T1000 (cell line): ENCODE measurements around the gene TRPV4.
"Not testable (repeated sequence)": the region's sequence is repeated elsewhere in the genome, so short reads cannot be mapped to it uniquely, and the experiment has no call there.

Experiments
- DNase-seq: peaks from one replicate; lab custom pipeline; 2025; ENCODE audit warnings: mixed read lengths; lab: John Stamatoyannopoulos, UW

Gene TRPV4

DNA sequence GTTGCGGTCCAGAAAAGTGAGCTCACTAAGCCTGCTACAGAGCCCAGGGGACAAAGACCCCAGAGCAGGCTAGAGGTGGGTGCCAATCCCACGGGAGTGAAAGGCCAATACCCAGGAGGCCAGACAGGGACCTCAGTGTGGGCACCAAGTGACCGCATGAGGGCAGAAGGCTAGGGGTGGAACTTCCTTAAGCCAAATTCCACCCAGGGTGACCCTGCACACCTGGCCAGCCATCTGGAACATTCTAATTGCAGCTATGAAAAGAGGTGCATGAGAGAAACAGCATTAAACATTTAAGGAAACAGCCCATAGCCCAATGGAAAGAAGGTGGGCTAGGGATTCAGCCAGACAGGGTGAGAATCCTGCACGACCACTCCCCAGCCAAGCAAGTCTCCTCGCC, 27.8 kb upstream of the TRPV4 start:
- DNase-seq: no peak

DNA sequence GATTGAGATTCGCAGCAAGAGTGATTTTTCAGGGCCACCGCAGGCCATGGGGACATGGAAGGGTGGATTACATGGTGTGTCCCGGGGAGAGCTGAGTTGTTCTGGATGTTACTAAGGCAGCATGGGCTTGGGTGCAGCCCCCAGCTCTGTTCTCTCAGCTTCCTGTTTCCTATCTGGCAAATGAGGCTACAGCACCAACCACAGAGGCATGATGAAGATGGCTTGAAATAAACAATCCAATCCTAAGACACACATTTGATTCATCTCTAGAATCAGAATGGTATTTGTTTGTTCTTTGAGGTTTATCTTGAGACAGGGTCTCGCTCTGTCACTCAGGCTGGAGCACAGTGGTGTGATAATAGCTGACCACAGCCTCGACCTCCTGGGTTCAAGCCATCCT, 25.6 kb upstream of the TRPV4 start:
- no peak for DNase-seq

DNA sequence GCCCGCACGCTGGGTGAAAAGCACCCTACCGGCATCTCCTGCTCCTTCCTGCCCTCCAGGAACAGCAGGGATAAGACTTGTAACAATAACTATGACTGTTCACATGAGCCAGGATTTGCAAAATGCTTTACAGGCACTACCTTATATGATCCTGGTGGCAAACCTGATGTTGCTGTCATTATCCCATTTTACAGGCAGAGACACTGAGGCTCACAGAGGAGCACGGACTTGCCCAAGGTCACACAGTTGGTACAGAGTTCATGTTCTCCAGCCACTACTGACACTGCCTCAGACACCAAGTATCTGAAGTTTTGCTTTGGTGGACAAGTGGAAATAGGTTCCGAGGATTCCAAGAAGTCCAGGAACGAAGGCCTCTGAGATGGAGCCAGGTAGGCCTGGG, 24.5 kb upstream of the TRPV4 start:
- no peak for DNase-seq

DNA sequence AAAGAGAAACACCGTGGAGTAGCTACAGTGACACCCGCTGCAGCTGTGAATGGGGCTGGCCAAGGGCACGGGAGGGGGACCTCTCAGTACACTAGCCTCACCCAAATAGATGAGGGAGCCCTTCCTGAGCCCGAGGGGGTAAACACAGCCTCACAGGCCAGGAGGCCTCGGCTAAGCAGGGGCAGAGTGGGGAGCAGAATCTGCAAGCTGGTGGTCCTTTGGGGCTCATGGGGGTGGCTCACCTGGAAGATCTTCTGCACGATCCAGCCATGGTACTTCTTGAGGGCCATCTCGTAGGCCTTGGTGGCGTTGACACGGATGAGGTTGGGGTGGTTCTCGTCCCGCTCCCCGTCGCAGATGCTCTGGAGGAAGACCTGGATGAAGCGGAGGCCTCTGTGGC, 22.2 kb upstream of the TRPV4 start:
- DNase-seq: no peak

DNA sequence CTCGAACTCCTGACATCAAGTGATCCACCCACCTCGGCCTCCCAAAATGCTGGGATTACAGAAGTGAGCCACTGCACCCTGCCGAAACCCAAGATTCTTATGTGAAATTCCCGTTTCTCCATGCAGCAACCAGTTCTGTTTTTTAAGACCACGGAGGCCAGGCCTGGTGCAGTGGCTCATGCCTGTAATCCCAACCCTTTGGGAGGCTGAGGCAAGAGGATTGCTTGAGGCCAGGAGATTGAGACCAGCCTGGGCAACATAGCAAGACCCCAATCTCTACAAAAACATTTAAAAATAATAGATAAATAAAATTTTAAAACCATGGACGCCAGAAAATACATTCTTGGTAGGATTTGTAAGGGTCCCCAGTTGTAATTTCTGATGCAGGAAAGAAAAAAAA, 17.3 kb upstream of the TRPV4 start:
- DNase-seq: not testable (repeated sequence)

DNA sequence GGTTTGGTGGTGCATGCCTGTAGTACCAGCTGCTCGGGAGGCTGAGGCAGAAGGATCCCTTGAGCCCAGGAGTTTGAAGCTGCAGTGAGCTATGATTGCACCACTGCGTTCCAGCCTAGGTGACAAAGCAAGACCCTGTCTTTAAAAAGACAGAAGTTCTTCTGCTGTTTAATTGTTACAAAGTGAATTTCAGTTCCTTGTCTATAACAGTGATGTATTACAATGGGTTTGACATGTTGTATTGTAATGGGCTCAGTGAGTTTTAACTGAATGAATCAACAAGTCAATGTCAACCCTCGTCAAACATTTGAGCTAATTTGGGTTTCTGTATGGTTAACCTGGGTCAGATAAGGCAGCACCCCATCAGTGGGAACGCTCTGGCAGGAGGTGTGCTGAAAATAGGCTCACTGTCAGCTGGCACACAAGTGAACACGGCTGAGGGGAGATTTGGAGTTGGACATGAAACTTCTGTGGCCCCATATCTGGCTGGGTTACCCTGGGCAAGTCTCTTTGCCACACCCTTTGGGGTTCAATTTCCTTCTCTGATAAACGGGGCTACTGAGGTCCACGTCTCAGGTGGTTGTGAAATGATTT, 14.0 kb upstream of the TRPV4 start:
- DNase-seq: no peak

DNA sequence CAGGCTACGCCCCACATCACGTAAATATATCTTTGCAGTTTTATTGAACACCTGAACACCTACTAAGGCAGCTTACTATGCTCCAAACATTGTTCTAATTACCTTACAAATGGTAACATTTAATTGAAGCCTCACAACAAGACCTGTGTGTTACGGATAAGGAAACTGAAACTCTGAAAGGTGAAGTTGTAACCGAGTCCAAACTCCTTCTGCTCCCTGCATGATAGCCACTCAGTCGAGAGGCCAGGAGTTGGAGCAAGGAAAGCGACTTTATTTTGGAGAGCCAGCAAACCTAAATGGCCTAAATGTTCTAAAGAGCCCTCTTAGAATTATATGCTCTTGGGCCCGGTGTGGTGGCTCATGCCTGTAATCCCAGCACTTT, 12.6 kb upstream of the TRPV4 start:
- no peak for DNase-seq

DNA sequence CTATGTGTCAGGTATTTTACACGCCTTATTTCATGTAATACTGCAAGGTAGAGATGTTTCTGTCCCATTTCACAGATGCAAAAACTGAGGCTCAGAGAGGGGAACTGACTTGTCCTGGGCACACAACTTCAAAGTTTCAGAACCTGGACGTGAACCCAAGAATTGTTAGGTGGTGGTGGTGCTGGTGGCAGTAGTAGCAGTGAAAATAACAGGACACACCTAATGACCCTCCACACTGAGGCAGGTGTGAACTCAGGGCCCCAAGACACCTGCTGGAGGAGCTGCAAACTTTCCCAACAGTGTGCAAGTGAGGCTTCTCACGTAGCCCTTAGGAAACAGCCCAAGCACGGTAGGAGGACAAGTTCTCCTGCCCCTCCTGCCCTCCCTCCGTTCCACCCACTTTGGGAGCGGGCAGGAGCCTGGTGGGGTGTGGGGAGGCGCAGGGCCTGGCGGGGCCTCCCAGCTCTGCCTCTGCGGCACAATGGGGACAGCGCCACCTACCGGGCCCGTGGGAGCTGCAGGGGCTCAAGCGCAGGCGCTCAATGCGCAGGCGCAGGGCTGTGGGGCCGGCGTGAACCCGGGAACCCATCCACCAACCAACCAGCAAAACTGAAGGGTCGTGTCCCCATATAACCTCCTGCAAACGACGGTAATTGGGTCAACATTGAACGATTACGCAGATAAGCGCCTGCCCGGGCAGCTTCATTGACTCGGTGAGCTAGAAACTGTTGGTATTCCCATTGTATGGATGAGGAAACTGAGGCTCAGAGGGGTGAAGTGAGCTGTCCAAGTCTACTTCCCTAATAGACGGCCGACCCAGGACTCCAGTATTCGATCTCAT, 12.0 kb upstream of the TRPV4 start:
- peak; percentile 76 for DNase-seq

DNA sequence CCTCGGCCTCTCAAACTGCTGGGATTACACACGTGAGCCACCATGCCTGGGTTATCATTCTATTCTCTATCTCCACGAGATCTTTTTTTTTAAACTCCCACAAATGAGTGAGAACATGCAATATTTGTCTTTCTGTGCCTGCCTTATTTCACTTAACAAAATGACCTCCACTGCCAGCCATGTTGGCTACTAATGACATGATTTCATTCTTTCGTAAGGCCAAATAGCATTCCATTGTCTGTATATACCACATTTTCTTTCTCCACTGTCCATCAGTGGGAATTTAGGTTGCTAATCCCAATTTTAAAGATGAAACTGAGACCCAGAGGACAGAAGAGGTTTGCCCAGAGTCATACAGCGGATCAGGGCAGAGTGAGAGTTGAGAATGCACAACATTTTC, 10.9 kb upstream of the TRPV4 start:
- no peak for DNase-seq

DNA sequence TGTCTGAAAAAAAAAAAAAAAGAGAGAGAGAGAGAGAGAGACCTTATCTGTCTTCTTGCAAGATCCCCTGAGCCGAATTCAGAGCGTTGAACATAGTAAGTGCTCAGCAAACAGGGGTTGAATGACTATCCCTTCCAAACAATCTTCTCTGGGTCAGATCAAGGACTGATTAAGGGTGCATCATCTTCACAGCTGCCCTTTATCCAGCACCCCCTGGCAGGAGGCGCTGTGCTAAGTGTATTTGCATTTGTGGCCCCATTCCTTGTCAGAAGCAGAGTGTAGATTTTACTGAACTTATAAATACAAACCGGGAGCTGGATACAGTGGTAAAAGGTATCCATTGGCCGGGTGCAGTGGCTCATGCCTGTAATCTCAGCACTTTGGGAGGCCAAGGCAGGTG, 8.8 kb upstream of the TRPV4 start:
- DNase-seq: no peak

DNA sequence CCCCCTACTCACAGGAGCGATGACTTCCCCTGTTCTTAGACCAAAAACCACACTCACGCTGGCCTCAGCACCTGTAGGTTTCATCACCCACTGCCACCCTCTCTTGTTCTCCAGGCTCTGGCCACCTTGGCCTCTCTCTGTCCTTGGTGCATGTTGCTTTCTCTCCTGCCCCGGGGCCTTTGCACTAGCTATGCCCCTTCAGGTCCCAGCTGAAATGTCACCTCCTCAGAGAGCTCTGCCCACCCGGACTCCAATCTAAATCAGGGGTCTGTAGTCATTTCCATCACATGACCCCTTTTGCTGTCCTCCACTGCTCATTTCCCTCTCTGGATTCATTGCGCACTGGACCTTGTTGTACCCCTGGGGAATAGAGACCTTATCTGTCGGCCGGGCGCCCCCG, 8.2 kb upstream of the TRPV4 start:
- DNase-seq: no peak

DNA sequence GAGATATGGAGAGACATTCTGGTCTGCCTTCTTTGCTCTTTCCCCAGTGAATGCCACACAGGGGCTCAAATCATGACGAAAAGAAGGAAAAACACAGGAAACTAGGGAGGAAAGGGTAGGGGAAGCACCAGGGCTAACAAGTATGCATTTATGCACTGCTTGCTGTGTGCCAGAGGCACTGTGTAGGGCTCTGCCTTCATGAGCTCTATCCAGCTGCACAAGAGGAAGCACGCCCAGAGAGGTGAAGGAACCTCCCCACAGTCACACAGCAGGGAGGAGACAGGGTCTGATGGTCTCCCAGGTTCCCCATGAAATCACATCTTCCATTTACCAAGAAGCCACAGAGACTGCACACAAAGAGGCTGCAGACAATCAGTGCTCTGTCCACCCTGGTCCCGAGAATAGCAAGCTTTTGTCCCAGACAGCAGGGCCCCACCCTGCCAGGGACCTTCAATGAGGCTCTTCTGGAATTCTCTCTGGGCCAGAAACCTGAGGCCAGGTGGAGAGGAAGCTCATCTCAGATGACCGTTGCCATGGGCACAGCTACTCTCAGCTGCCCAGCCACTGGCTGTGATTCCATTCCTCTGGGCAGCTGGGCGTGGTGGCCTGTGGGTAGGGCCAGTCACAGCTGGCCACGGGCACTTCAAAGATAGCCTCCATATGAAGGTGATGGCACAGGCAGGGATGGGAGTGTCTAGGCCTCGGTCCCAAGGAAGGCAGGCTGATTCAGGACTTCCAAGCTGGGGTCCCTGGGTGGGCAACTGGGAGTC, 7.3 kb upstream of the TRPV4 start:
- DNase-seq: no peak

DNA sequence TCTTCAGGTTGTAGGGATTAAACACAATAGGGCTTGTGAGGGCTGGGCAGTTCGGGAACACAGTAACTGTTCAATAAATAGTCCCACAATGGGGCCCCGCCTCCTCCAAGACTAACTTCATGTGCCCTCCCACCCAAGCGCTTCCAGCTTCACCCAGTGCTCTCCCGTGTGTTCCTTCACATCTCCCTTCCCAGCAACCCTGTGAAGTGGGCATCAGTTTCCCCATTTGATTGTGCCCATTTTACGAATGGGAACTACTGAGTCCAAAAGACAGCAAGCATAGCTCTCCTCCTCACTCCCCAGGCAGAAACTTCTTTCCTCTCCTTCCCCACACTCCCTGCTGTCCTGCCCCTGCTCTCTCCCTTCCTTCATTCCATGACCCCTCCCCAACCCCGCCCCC, 6.2 kb upstream of the TRPV4 start:
- no peak for DNase-seq

DNA sequence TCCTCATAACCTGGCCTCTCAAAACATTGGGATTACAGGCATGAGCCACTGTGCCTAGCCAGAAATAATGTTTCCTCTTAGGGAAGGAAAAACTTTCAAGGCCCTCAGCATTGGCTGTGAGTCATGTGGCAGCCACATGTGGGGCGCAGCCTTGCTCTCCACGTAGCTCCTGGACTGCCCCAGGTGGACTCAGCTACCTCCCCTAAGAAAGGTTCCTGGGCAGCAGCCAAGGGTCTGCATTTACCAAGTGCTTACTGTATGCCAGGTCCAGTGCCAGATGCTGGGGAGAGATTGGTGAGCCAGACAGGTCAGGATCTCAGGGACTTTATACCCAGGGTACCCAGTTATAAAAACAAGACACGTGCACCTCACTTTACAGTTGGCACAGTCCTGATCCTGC, 3.7 kb upstream of the TRPV4 start:
- DNase-seq: no peak

DNA sequence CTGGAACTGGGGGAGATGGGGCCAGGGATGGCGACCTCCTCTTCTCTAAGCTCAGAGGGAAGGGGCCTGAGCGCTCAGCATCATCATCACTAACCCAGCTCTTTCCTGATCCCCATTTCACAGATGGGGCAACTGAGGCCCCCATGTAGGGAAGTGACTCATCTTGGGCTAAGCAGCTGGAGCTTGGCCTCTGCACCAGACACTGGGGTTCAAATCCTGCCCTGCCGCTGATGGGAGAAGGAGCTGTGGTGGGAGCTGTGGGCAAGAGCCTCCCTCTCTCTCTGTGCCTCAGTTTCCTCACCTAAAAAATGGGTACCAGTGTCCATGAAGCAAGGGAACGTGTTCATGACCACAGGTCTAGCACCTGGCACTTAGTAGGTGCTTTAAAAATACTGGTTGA, 2.6 kb upstream of the TRPV4 start:
- no peak for DNase-seq

DNA sequence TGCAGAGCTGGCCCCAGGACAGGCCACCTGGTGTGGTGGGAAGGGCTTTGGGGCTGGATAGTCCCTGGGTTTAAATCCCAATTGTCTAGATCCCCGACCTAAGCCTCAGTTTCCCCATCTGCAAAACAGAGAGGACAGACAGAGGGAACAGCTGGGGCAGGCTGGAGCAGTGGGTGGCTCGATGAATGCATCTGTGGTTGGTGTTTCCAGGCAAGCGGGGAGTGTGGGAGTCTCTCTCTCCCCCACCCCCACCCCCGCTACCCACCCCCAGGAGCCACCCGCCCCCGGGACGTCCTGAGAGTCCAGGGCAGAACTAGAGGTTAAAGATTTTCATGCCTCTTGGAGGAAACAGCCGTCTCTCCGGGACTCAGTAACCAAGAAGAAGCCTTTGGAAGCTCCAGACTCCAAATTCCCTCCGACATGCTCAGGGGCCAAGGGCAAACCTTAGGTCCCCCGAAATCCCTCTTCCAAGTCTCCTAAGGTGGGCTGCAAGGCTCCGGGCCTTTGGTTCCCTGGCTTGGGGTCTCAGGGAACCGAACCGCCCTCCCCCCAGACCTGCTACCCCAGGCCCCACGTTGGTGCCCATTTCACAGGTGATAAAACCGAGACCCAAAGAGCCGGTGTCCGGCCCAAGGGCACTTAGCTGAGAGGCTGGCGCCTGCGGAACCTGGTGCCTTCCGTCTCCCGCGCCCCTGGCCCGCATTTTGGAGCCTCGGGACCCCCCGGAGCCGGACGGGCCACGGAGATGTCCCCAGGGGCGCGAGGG, 474 bp downstream of the TRPV4 start:
- no peak for DNase-seq

DNA sequence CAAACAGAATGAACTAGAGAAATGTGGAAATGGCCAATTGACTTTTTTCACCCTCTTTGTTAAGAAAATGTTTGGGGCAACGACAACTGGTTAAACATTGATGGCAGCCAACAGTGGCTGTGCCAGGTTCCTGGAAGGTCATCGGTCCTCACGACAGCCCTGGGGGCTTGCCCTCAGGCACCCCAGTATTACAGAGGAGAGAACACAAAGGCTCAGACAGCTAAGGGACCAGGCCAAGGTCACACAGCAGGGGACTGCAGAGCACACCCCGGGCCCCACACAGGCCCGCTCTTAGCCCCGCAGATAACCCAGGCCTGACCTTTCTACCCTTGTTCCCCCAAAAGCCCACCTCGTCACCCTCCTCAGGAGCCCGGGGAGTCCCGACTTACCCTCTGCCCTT, 1.3 kb downstream of the TRPV4 start:
- no peak for DNase-seq

DNA sequence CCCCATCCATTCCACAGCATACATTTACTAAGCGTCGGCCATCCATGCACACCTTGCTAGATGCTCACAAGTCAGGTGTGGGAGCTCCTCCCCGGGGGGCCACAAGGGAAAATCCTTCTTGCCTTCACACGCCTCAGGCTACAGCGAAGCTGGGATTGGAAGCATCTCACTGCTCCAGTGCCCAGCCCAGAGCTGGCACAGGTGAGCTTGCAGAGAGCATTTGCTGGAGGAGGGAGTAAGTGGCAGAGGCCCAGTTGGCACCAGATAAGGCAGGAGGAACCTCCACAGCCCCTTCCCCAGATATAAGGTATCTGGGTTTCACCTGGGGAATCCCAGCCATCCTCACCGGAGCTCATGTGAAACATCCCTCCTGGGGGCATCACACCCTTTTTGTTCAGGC, 1.8 kb downstream of the TRPV4 start:
- DNase-seq: no peak

DNA sequence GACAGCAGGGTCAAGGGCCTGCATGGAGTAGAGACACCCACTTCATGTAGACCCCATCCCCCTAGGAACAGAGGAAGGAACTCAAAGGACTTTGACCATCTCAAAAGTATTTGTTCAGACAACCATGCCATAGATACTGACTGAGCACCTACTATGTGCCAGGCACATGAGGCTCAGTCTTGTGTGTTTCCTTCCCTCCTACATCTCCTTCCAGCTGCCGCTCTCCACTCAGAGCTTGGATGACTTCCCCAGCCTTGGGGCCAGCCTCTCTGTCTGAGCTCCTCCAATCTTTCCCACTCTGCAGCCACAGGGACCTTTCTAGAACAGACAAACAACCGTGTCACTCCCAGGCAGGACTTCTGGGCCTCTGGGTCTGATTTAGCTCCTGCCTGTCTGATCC, 2.5 kb downstream of the TRPV4 start:
- no peak for DNase-seq

DNA sequence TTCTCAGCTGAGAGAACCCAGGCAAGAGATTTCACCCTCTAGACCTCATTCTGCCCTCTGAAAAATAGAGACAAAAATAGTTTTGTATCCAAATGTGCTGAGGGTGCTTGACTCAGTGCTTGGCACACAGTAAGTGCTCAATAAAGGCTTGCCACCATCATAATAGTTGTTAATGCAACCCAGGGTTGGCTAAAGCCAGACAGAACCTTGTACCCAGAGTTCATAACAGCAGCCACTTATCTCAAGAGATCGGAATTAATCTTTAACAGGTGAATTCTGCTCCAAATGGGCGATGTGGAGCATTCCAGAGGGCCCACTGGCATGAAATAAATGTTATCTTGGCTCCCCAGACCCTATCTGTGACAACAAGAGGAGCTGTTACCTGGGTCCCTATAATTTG, 2.9 kb downstream of the TRPV4 start:
- no peak for DNase-seq

DNA sequence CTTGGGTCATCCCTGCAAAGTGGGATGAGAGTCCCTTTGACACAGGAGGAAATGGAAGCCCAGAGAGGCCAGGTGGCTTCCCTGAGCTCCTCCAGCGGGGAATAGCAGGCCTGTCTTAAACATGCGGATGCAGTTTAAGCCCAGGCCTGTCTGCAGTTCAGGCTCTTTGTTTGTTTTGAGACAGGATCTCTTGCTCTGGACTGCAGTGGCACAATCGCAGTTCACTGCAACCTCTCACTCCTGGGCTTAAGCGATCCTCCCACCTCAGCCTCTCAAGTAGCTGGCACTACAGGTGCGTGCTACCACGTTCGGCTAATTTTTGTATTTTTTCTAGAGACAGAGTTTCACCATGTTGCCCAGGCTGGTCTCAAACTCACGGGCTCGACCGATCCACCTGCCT, 3.5 kb downstream of the TRPV4 start:
- no peak for DNase-seq

DNA sequence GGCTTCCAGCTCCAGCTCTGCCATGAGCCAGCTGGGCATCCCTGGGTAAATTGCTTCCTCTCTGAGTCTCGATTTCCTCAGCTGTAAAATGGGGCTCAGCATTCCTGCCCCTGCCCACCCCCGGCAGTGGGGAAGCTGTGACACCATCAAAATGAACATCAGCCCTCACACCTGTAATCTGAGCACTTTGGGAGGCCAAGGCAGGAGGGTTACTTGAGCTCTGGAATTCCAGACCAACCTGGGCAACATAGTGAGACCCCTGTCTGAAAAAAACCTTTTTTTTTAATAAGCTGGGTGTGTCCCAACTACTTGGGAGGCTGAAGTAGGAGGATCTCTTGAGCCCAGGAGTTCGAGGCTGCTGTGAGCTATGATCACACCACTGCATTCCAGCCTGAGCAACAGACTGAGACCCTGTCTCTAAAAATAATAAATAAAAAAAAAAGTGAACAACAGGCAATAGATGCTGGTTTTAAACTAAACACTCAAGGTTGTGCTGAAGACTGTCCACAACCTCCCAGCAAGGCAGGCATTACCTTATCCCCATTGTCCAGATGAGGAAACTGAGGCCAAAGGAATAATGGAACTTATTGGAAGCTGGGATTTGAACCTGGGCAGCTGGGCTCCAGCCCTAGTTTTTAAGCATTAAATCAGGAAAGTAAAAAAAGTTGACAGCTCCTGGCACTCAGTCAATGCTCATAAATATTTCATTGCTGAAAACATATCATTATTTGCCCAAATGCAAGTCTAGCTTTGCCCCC, 4.3 kb downstream of the TRPV4 start:
- DNase-seq: no peak
